Osteoblast (primary cell): ENCODE results near the gene MMP24. TPM values are rescaled to one million over a fixed set of nuclear protein-coding genes. Genes with fewer than 3 reads are reported as not detected.
A peak's percentile ranks its signal among the peaks of the same experiment; 100 is the strongest.
"Not testable (repeated sequence)": the region's sequence is repeated elsewhere in the genome, so short reads cannot be mapped to it uniquely, and the experiment has no call there.

ENCODE experiments used
- DNase-seq: peaks from one replicate; pipeline ENCODE4 v3.0.0; 2011; ENCODE audit warnings: low spot score, mixed read lengths; ENCODE audit not compliant: insufficient read length; ENCODE audit errors: missing footprints
- H2AFZ ChIP-seq: 2 replicates; pipeline ENCODE4 v1.6.0; 2011; ENCODE audit warnings: mild to moderate bottlenecking, low read length
- H3K27ac ChIP-seq: 2 replicates; pipeline ENCODE4 v1.5.1; 2011; ENCODE audit warnings: mild to moderate bottlenecking, low read depth, low read length, moderate library complexity
- H3K27me3 ChIP-seq: 2 replicates; pipeline ENCODE4 v1.6.0; 2012; ENCODE audit warnings: mild to moderate bottlenecking, control low read depth, inconsistent platforms, low read length, moderate library complexity; ENCODE audit not compliant: insufficient read depth
- H3K36me3 ChIP-seq: 2 replicates; pipeline ENCODE4 v1.5.1; 2011; ENCODE audit warnings: mild to moderate bottlenecking, low read length, control low read depth, moderate library complexity; ENCODE audit not compliant: insufficient read depth
- H3K4me1 ChIP-seq: 2 replicates; pipeline ENCODE4 v1.5.1; 2011; ENCODE audit warnings: mild to moderate bottlenecking, low read length, control low read depth, moderate library complexity; ENCODE audit not compliant: insufficient read depth
- H3K4me2 ChIP-seq: 2 replicates; pipeline ENCODE4 v1.6.0; 2011; ENCODE audit warnings: mild to moderate bottlenecking, low read length; ENCODE audit not compliant: insufficient read depth
- H3K4me3 ChIP-seq: fragments of 200-600 bp; sonication (generic); 3 replicates; pipeline ENCODE4 v1.5.1; 2012; ENCODE audit warnings: mild to moderate bottlenecking, low read length, inconsistent platforms; ENCODE audit not compliant: insufficient read depth
- H3K79me2 ChIP-seq: 2 replicates; pipeline ENCODE4 v1.6.0; 2012; ENCODE audit warnings: mild to moderate bottlenecking, low read length, control low read depth, inconsistent platforms; ENCODE audit not compliant: insufficient read depth
- H3K9me3 ChIP-seq: 2 replicates; pipeline ENCODE4 v1.5.1; 2011; ENCODE audit warnings: low read depth, low read length, control low read depth
- H4K20me1 ChIP-seq: 2 replicates; pipeline ENCODE4 v1.6.0; 2012; ENCODE audit warnings: mild to moderate bottlenecking, low read length, control low read depth; ENCODE audit not compliant: insufficient read depth
- total RNA-seq: library from RNA; depleted of rRNA; stranded (reverse); fragments of >200 nt; gene quantifications from 2 replicates; pipeline ENCODE4 v1.2.3, GENCODE V29; 2012
- TF ChIP-seq, protein P1 (sequence below): IDR thresholded peaks from 2 replicates; pipeline ENCODE4 v1.5.1; 2011; ENCODE audit warnings: mild to moderate bottlenecking, low read depth, low read length, moderate library complexity; ENCODE audit errors: extremely low read depth

The MMP24 gene
- total RNA-seq, 1 donor, result 1.1 TPM

DNA sequence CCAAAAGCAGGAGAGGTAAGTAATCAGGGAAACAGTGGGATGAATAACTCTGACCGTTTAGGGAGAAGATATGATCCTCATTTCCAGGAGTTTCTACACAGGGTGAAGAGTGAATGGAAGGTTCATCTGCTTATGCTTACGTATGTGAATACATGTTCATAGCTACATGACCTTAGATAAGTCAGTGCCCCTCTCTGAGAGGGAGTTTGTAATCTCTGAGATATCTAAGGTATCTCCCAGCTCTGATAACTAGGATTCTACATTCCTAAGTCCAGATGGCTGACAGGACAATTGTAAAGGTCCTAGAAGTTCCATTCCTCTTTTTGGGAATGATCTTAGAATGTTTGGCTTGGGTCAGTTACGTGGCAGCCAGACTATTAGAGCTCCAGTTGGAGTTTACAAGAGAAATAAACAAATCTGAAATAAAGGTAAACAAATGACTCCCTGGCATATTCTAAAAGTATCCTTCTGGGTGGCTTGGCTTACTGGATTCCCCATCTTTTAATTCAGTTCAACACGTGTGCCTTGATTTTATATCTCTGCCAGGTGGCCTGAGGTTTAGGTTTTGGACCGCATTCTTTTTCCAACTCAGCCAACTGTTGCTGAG, 38.8 kb upstream of the MMP24 start:
- no peak overlapping the region for H2AFZ ChIP-seq
- peak; percentile 15 for DNase-seq
- no peaks in the 10 kb centered on the region for H3K4me1 ChIP-seq
- H3K27ac ChIP-seq, result no peak overlapping the region
- H3K4me3 ChIP-seq, result no peak overlapping the region
- H3K79me2 ChIP-seq, result no peaks in the 10 kb centered on the region
- no peaks in the 10 kb centered on the region for H3K36me3 ChIP-seq
- no peaks in the 10 kb centered on the region for H3K27me3 ChIP-seq
- H3K4me2 ChIP-seq, result no peak overlapping the region
- H3K9me3 ChIP-seq, result no peaks in the 10 kb centered on the region
- TF ChIP-seq, protein P1, sequence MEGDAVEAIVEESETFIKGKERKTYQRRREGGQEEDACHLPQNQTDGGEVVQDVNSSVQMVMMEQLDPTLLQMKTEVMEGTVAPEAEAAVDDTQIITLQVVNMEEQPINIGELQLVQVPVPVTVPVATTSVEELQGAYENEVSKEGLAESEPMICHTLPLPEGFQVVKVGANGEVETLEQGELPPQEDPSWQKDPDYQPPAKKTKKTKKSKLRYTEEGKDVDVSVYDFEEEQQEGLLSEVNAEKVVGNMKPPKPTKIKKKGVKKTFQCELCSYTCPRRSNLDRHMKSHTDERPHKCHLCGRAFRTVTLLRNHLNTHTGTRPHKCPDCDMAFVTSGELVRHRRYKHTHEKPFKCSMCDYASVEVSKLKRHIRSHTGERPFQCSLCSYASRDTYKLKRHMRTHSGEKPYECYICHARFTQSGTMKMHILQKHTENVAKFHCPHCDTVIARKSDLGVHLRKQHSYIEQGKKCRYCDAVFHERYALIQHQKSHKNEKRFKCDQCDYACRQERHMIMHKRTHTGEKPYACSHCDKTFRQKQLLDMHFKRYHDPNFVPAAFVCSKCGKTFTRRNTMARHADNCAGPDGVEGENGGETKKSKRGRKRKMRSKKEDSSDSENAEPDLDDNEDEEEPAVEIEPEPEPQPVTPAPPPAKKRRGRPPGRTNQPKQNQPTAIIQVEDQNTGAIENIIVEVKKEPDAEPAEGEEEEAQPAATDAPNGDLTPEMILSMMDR, result no peak
- H4K20me1 ChIP-seq, result no peaks in the 10 kb centered on the region

GRCh38 chr20:35189223-35189622, 37.3 kb upstream of the MMP24 start:
- DNase-seq, H3K4me2 ChIP-seq, H3K27me3 ChIP-seq, H3K79me2 ChIP-seq, H2AFZ ChIP-seq, H3K4me3 ChIP-seq, H3K36me3 ChIP-seq, H3K9me3 ChIP-seq, H3K27ac ChIP-seq, H4K20me1 ChIP-seq, H3K4me1 ChIP-seq: not testable (repeated sequence)

- no peak overlapping the region for H2AFZ ChIP-seq
- no peaks in the 10 kb centered on the region for H3K4me1 ChIP-seq
- no peak for DNase-seq
- H3K27me3 ChIP-seq, result no peaks in the 10 kb centered on the region
- no peaks in the 10 kb centered on the region for H3K79me2 ChIP-seq
- no peaks in the 10 kb centered on the region for H4K20me1 ChIP-seq
- H3K27ac ChIP-seq, result no peak overlapping the region
- TF ChIP-seq, protein P1, result no peak
- H3K4me2 ChIP-seq, result no peak overlapping the region
- H3K4me3 ChIP-seq, result no peak overlapping the region
- H3K9me3 ChIP-seq, result no peaks in the 10 kb centered on the region
- H3K36me3 ChIP-seq, result no peaks in the 10 kb centered on the region
Measured at GRCh38 chr20:35190556-35190955, 35.9 kb upstream of the MMP24 start.

DNA sequence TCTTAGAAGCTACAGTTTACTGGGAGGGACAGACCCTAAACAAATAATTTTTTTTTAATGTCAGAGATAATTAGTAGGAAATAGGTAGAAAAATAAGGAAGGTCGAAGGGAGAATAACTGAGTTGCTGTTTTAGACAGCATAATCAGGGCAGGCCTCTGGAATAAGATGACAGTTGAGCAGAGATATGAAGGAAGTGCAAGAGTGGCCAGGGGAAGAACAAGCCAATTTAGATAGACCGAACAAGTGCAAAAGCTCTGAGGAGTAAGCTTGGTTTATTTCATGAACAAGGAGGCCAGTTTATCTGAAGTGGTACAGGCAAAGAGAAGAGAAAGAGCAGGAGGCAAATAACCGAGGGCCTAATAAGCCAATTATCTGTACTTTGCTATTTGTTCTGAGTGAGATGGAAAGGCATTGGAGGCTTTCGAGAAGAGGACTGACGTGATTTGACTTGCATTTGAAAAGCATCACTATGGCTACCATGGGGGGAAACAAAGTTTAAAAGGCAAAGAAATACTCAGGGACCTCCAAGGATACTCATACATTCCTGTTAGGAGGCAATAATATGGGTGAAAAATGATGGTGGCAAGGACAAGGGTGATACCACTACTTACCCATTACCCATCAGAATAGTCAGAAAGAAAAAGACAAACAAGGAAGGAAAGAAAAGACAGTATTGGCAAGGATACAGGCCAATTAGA, 34.9 kb upstream of the MMP24 start:
- no peak overlapping the region for H3K4me2 ChIP-seq
- H3K36me3 ChIP-seq, result no peaks in the 10 kb centered on the region
- no peaks in the 10 kb centered on the region for H3K79me2 ChIP-seq
- no peaks in the 10 kb centered on the region for H4K20me1 ChIP-seq
- no peak overlapping the region for H3K27ac ChIP-seq
- no peak overlapping the region for H3K4me3 ChIP-seq
- H2AFZ ChIP-seq, result no peak overlapping the region
- TF ChIP-seq, protein P1, result no peak
- DNase-seq, result no peak
- H3K27me3 ChIP-seq, result no peaks in the 10 kb centered on the region
- H3K9me3 ChIP-seq, result no peaks in the 10 kb centered on the region
- no peaks in the 10 kb centered on the region for H3K4me1 ChIP-seq
